Neural cell (in vitro differentiated cells): ENCODE data around the gene TBC1D23. TPM values are rescaled to one million over a fixed set of nuclear protein-coding genes. Genes with fewer than 3 reads are reported as not detected.

ENCODE experiments used
- H2AFZ ChIP-seq: fragments of 200-600, 300-800 bp; sonication (generic), shearing (Covaris generic); 2 replicates; pipeline ENCODE4 v1.6.0; 2014; ENCODE audit warnings: low read depth, mild to moderate bottlenecking, antibody characterized with exemption, low read length, moderate library complexity
- H3F3A ChIP-seq: fragments of 200-600 bp; shearing (Covaris generic); 2 replicates; pipeline ENCODE4 v1.6.1; 2016; ENCODE audit warnings: mild to moderate bottlenecking, moderate library complexity, mixed read lengths, antibody characterized with exemption, low read length; ENCODE audit not compliant: insufficient read depth, poor library complexity, severe bottlenecking
- H3K27ac ChIP-seq: fragments of 200-600, 300-800 bp; sonication (generic), shearing (Covaris generic); 2 replicates; pipeline ENCODE4 v1.5.1; 2014; ENCODE audit warnings: mild to moderate bottlenecking, low read length, moderate library complexity
- H3K27me3 ChIP-seq: fragments of 300-800, 200-600 bp; sonication (generic), shearing (Covaris generic); 2 replicates; pipeline ENCODE4 v1.6.0; 2014; ENCODE audit warnings: mild to moderate bottlenecking, low read depth, low read length, moderate library complexity; ENCODE audit not compliant: insufficient read depth
- H3K36me3 ChIP-seq: fragments of 300-800, 200-600 bp; sonication (generic), shearing (Covaris generic); 2 replicates; pipeline ENCODE4 v1.5.1; 2014; ENCODE audit warnings: mild to moderate bottlenecking, antibody characterized with exemption, low read length, moderate library complexity; ENCODE audit not compliant: insufficient read depth
- H3K4me2 ChIP-seq: fragments of 300-800, 200-600 bp; sonication (generic), shearing (Covaris generic); 2 replicates; pipeline ENCODE4 v1.6.0; 2014; ENCODE audit warnings: mild to moderate bottlenecking, low read length
- H3K4me3 ChIP-seq: fragments of 300-800, 200-600 bp; sonication (generic), shearing (Covaris generic); 2 replicates; pipeline ENCODE4 v1.5.1; 2014; ENCODE audit warnings: mild to moderate bottlenecking, low read length, moderate library complexity
- H3K79me2 ChIP-seq: fragments of 200-600 bp; shearing (Covaris generic); replicated peaks from 2 replicates; pipeline ENCODE4 v1.6.0; 2014; ENCODE audit warnings: mild to moderate bottlenecking, low read length, moderate library complexity; ENCODE audit not compliant: insufficient read depth
- H3K9ac ChIP-seq: fragments of 300-800, 200-600 bp; sonication (generic), shearing (Covaris generic); 2 replicates; pipeline ENCODE4 v1.6.1; 2016; ENCODE audit warnings: mild to moderate bottlenecking, low read length, mixed read lengths
- H3K9me2 ChIP-seq: fragments of 200-600 bp; shearing (Covaris generic); 2 replicates; pipeline ENCODE4 v1.6.1; 2016; ENCODE audit warnings: mild to moderate bottlenecking, low read length, mixed read lengths; ENCODE audit not compliant: insufficient read depth
- H3K9me3 ChIP-seq: fragments of 200-600, 300-800 bp; sonication (generic), shearing (Covaris generic); 2 replicates; pipeline ENCODE4 v1.6.1; 2016; ENCODE audit warnings: mild to moderate bottlenecking, mixed run types, low read length, moderate library complexity, mixed read lengths
- H4K20me1 ChIP-seq: fragments of 200-600 bp; shearing (Covaris generic); 2 replicates; pipeline ENCODE4 v1.6.1; 2016; ENCODE audit warnings: mild to moderate bottlenecking, mixed run types; ENCODE audit not compliant: insufficient read depth
- CTCF ChIP-seq: fragments of 450-650 bp; IDR thresholded peaks from 2 replicates; pipeline ENCODE4 v1.5.1; 2014; ENCODE audit warnings: antibody characterized with exemption, mild to moderate bottlenecking, moderate library complexity; ENCODE audit not compliant: poor library complexity, severe bottlenecking
- EP300 ChIP-seq: fragments of 450-650 bp; conservative IDR thresholded peaks from 2 replicates; pipeline ENCODE4 v1.6.1; 2014; ENCODE audit warnings: antibody characterized with exemption, mild to moderate bottlenecking, moderate library complexity; ENCODE audit not compliant: poor library complexity, severe bottlenecking
- MXI1 ChIP-seq: fragments of 450-650 bp; conservative IDR thresholded peaks from 2 replicates; pipeline ENCODE4 v1.6.1; 2014; ENCODE audit warnings: antibody characterized with exemption, mild to moderate bottlenecking; ENCODE audit not compliant: poor library complexity, severe bottlenecking
- POLR2AphosphoS5 ChIP-seq: IDR thresholded peaks from 2 replicates; pipeline ENCODE4 v1.6.1; 2012
- RAD21 ChIP-seq: fragments of 450-650 bp; conservative IDR thresholded peaks from 2 replicates; pipeline ENCODE4 v1.6.1; 2014; ENCODE audit warnings: antibody characterized with exemption, mild to moderate bottlenecking, moderate library complexity
- REST ChIP-seq: IDR thresholded peaks from 2 replicates; pipeline ENCODE4 v1.6.1; 2012; ENCODE audit warnings: borderline replicate concordance
- SMC3 ChIP-seq: fragments of 450-650 bp; conservative IDR thresholded peaks from 2 replicates; pipeline ENCODE4 v1.6.1; 2014; ENCODE audit warnings: antibody characterized with exemption, mild to moderate bottlenecking, moderate library complexity; ENCODE audit not compliant: poor library complexity
- TAF1 ChIP-seq: IDR thresholded peaks from 2 replicates; pipeline ENCODE4 v1.6.1; 2012; ENCODE audit warnings: low read depth
- polyA plus RNA-seq: library from polyadenylated mRNA; depleted of rRNA; stranded (reverse); fragments of >200 nt; gene quantifications from 2 replicates; pipeline ENCODE4 v1.2.3, GENCODE V29; 2014

TBC1D23 gene
- polyA plus RNA-seq, 1 donor from 2014 or later: 51.3 TPM

- TF ChIP-seq TAF1: no peak
Measured at GRCh38 chr3:100330651-100331050, 69.9 kb downstream of the TBC1D23 start (continued).

DNA sequence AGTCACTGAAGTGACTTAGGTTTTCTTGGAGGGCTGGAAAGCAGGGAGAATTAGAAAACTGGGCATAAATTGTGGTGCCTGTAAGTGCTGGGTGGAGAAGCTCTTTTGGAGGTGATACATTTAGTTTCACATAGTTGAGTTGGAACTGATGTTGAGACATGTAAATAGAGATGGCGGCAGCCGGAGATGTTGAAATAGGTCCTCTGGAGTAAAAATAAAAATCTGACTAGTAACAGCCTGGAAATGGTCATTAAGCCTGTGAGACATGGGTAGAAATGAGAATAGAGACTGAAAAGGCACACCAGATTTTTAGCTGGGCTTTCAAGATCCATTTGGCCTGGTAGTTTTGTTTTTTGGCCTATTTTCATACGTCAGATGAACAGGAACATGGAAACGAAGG lies 70.9 kb downstream of the TBC1D23 start:
- Histone ChIP-seq H4K20me1 (no peaks in the 10 kb centered on the region), H3K27ac (no peak overlapping the region), H3K9ac (no peak overlapping the region), H3K79me2 (no peaks in the 10 kb centered on the region), H3K27me3 (no peaks in the 10 kb centered on the region), H3K9me3 (no peaks in the 10 kb centered on the region), H3K4me3 (no peak overlapping the region), H3F3A (no peaks in the 10 kb centered on the region), H3K36me3 (no peaks in the 10 kb centered on the region), H3K4me2 (no peak overlapping the region), H3K9me2 (no peaks in the 10 kb centered on the region), H2AFZ (no peak overlapping the region)
- TF ChIP-seq MXI1 (no peak), CTCF (no peak)

DNA sequence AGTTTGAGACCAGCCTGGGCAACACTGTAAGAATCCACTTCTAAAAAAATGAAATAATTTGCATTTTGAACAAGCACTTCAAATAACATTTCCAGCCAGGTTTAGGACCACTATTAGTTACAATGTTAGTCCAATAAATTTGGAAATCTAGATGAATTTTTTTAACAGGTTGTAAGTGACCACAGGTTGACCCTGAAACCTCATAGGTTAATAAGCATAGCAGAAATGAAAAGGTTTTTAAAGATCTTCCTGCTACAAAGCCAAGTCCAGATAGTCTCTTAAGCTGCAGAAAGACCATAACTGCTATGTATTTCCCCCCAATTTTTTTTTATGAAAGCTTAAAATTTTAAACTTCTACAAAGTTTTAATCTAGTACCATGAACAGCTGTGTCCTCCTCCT lies 72.3 kb downstream of the TBC1D23 start:
- no peaks in the 10 kb centered on the region for H3K36me3 ChIP-seq
- no peaks in the 10 kb centered on the region for H4K20me1 ChIP-seq

More for the DNA sequence above, 72.3 kb downstream of the TBC1D23 start:
- Histone ChIP-seq H3F3A (no peaks in the 10 kb centered on the region), H3K9me3 (no peaks in the 10 kb centered on the region), H3K27me3 (no peaks in the 10 kb centered on the region), H3K79me2 (no peaks in the 10 kb centered on the region), H3K4me3 (no peak overlapping the region), H2AFZ (no peak overlapping the region), H3K9ac (no peak overlapping the region), H3K9me2 (no peaks in the 10 kb centered on the region), H3K27ac (no peak overlapping the region), H3K4me2 (no peak overlapping the region)
- no peak for TF ChIP-seq REST
- no peak for TF ChIP-seq RAD21
- no peak for TF ChIP-seq EP300
- TF ChIP-seq MXI1: no peak
- TF ChIP-seq SMC3: no peak
- no peak for TF ChIP-seq TAF1
- TF ChIP-seq POLR2AphosphoS5: no peak
